Measurements from ENCODE around the gene NCAPG2. TPM values are rescaled to one million over a fixed set of nuclear protein-coding genes. Genes with fewer than 3 reads are reported as not detected.

Gene NCAPG2
- total and polyA plus RNA-seq, 2 of the 13 experiments (the other 11 are each of a cell fraction or from before 2014, with no cell fraction given) = 15.1 to 30.7 TPM

DNA sequence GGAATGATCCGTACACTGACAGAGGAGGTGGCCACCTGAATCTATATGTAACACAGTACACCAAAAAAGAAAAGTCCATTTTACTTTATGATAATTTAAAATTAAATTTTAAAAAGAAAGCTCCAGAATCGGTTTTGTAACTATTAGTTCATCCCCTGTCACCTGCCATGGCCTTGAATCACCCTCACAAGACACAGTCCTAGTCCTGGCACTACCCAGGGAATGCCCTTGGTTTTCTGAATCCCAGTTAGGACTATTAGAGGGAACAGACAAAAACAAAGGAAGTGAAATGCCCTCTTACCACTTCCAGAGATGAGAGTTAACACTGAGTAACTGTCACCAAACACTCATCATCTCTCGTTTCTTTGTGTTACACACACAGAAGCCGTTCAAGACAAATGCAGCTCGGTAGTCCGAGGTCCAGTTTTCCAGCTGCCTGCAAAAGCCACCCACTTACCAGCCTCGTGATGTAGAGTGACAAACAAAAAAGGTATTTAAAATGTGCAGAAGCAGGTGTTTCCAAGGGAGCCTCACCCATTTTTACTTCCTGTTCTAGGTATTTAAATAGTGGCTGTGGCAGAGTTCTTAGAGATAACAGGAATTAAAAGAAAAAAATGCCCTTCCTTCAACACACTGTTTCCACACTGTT, 123.0 kb downstream of the NCAPG2 start (continued):
- TF ChIP-seq, protein P1, sequence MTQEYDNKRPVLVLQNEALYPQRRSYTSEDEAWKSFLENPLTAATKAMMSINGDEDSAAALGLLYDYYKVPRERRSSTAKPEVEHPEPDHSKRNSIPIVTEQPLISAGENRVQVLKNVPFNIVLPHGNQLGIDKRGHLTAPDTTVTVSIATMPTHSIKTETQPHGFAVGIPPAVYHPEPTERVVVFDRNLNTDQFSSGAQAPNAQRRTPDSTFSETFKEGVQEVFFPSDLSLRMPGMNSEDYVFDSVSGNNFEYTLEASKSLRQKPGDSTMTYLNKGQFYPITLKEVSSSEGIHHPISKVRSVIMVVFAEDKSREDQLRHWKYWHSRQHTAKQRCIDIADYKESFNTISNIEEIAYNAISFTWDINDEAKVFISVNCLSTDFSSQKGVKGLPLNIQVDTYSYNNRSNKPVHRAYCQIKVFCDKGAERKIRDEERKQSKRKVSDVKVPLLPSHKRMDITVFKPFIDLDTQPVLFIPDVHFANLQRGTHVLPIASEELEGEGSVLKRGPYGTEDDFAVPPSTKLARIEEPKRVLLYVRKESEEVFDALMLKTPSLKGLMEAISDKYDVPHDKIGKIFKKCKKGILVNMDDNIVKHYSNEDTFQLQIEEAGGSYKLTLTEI (CRISPR knock-in tag; conservative IDR thresholded peaks at IDR 0.05) = no peak
- TF ChIP-seq ZNF329 (CRISPR knock-in tag; IDR thresholded peaks at IDR 0.05; ENCODE audit: low read depth) = no peak
- peak; percentile 50; the same call in 1 of the 2 replicates for TF ChIP-seq GATA4 (IDR thresholded peaks at IDR 0.05; ENCODE audit: borderline replicate concordance, low read depth)
- TF ChIP-seq, protein P2, sequence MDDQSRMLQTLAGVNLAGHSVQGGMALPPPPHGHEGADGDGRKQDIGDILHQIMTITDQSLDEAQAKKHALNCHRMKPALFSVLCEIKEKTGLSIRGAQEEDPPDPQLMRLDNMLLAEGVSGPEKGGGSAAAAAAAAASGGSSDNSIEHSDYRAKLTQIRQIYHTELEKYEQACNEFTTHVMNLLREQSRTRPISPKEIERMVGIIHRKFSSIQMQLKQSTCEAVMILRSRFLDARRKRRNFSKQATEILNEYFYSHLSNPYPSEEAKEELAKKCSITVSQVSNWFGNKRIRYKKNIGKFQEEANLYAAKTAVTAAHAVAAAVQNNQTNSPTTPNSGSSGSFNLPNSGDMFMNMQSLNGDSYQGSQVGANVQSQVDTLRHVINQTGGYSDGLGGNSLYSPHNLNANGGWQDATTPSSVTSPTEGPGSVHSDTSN (CRISPR knock-in tag; IDR thresholded peaks at IDR 0.05; ENCODE audit: borderline replicate concordance) = no peak
- TF ChIP-seq, protein P3, sequence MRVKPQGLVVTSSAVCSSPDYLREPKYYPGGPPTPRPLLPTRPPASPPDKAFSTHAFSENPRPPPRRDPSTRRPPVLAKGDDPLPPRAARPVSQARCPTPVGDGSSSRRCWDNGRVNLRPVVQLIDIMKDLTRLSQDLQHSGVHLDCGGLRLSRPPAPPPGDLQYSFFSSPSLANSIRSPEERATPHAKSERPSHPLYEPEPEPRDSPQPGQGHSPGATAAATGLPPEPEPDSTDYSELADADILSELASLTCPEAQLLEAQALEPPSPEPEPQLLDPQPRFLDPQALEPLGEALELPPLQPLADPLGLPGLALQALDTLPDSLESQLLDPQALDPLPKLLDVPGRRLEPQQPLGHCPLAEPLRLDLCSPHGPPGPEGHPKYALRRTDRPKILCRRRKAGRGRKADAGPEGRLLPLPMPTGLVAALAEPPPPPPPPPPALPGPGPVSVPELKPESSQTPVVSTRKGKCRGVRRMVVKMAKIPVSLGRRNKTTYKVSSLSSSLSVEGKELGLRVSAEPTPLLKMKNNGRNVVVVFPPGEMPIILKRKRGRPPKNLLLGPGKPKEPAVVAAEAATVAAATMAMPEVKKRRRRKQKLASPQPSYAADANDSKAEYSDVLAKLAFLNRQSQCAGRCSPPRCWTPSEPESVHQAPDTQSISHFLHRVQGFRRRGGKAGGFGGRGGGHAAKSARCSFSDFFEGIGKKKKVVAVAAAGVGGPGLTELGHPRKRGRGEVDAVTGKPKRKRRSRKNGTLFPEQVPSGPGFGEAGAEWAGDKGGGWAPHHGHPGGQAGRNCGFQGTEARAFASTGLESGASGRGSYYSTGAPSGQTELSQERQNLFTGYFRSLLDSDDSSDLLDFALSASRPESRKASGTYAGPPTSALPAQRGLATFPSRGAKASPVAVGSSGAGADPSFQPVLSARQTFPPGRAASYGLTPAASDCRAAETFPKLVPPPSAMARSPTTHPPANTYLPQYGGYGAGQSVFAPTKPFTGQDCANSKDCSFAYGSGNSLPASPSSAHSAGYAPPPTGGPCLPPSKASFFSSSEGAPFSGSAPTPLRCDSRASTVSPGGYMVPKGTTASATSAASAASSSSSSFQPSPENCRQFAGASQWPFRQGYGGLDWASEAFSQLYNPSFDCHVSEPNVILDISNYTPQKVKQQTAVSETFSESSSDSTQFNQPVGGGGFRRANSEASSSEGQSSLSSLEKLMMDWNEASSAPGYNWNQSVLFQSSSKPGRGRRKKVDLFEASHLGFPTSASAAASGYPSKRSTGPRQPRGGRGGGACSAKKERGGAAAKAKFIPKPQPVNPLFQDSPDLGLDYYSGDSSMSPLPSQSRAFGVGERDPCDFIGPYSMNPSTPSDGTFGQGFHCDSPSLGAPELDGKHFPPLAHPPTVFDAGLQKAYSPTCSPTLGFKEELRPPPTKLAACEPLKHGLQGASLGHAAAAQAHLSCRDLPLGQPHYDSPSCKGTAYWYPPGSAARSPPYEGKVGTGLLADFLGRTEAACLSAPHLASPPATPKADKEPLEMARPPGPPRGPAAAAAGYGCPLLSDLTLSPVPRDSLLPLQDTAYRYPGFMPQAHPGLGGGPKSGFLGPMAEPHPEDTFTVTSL (CRISPR knock-in tag; IDR thresholded peaks at IDR 0.05; ENCODE audit: borderline replicate concordance) = peak; percentile 88; the same call in 1 of the 2 replicates
- TF ChIP-seq ZNF589 (CRISPR knock-in tag; conservative IDR thresholded peaks at IDR 0.05) = no peak
- TF ChIP-seq ZNF383 (CRISPR knock-in tag; IDR thresholded peaks at IDR 0.05; ENCODE audit: borderline replicate concordance) = no peak
- 0 out of 2 replicates have a peak, but pooled peaks have one; percentile 31 for TF ChIP-seq HMG20B (CRISPR knock-in tag; conservative IDR thresholded peaks at IDR 0.05)
- TF ChIP-seq, protein P4, sequence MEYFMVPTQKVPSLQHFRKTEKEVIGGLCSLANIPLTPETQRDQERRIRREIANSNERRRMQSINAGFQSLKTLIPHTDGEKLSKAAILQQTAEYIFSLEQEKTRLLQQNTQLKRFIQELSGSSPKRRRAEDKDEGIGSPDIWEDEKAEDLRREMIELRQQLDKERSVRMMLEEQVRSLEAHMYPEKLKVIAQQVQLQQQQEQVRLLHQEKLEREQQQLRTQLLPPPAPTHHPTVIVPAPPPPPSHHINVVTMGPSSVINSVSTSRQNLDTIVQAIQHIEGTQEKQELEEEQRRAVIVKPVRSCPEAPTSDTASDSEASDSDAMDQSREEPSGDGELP (IDR thresholded peaks at IDR 0.05; ENCODE audit: borderline replicate concordance, low read depth) = peak; percentile 86; the same call in 1 of the 2 replicates
- no peak for TF ChIP-seq ZFP41 (CRISPR knock-in tag; IDR thresholded peaks at IDR 0.05; ENCODE audit: borderline replicate concordance)
- 0 out of 2 replicates have a peak, but pooled peaks have one; percentile 21 for TF ChIP-seq SMAD3 (CRISPR knock-in tag; IDR thresholded peaks at IDR 0.05)
- TF ChIP-seq MBNL3 (CRISPR knock-in tag; conservative IDR thresholded peaks at IDR 0.05) = no peak
- peak; percentile 92 for TF ChIP-seq MED1 (CRISPR knock-in tag; IDR thresholded peaks at IDR 0.05)
- peak; percentile 91 for TF ChIP-seq SAP130 (CRISPR knock-in tag; IDR thresholded peaks at IDR 0.05; ENCODE audit: low read depth)
- peak; percentile 84 for TF ChIP-seq ARNTL (CRISPR knock-in tag; IDR thresholded peaks at IDR 0.05)
- no peak for TF ChIP-seq ZNF33A (CRISPR knock-in tag; IDR thresholded peaks at IDR 0.05; ENCODE audit: borderline replicate concordance)
- TF ChIP-seq HCFC1 (IDR thresholded peaks at IDR 0.05; ENCODE audit: low read depth, low read length) = no peak
- TF ChIP-seq ZNF724P (CRISPR knock-in tag; IDR thresholded peaks at IDR 0.05; ENCODE audit: borderline replicate concordance) = no peak

Measured in HepG2 (cell line).